Measurements from ENCODE around the gene RSPH1. TPM values are rescaled to one million over a fixed set of nuclear protein-coding genes. Genes with fewer than 3 reads are reported as not detected.

Gene RSPH1
- total and polyA plus RNA-seq, 2 of the 8 experiments (the other 6 are each of a cell fraction or from before 2014, with no cell fraction given) = 0.24 TPM; not detected in 1

- Histone ChIP-seq H4K20me1 (replicated peaks in 1 of 2; ENCODE audit: control insufficient read depth in 1 of 2, insufficient read depth in 2 of 2, low read length in 2 of 2) (no peaks in the 10 kb centered on the region), H2BK15ac (ENCODE audit: low read length) (no peak overlapping the region), H3K9me3 (ENCODE audit: insufficient read depth in 2 of 2, low read depth in 1 of 2, low read length in 1 of 2) (no peaks in the 10 kb centered on the region), H2BK12ac (ENCODE audit: low read depth, low read length) (no peak overlapping the region), H2AFZ (ENCODE audit: low read length) (no peak overlapping the region), H3K79me2 (ENCODE audit: control insufficient read depth in 1 of 2, insufficient read depth in 2 of 2, low read length in 2 of 2) (no peaks in the 10 kb centered on the region), H3K79me1 (ENCODE audit: low read depth, low read length) (no peaks in the 10 kb centered on the region), H3K4me1 (replicated peaks in 1 of 4; ENCODE audit: control insufficient read depth in 3 of 4, insufficient read depth in 4 of 4, low read length in 3 of 4) (peaks cover 0 to 7% (median 4%) of the 10 kb centered on the region in 4 experiments; a peak in 5 of 7 replicates), H2BK20ac (ENCODE audit: low read length) (no peak overlapping the region), H4K8ac (ENCODE audit: extremely low read depth, insufficient read depth, low read length) (no peak overlapping the region), H3K27me3 (replicated peaks in 1 of 4; ENCODE audit: control insufficient read depth in 3 of 4, extremely low read depth in 1 of 4, insufficient read depth in 3 of 4, low read length in 3 of 4) (peaks cover 0 to 5% (median 4%) of the 10 kb centered on the region in 4 experiments; a peak in 1 of 7 replicates), H3K4ac (replicated peaks; ENCODE audit: insufficient read length, low read depth, low read length) (no peak overlapping the region), H3K9ac (replicated peaks in 1 of 4; ENCODE audit: extremely low read depth in 1 of 4, low read depth in 3 of 4, low read length in 3 of 4) (no peak overlapping the region), H3K4me3 (ENCODE audit: extremely low read depth in 1 of 4, insufficient read depth in 2 of 4, low read depth in 3 of 4, low read length in 4 of 4) (no peak overlapping the region), H4K5ac (ENCODE audit: insufficient read length, low read depth, low read length) (no peak overlapping the region), H3K56ac (replicated peaks; ENCODE audit: insufficient read length, low read depth, low read length) (no peak overlapping the region), H2BK5ac (ENCODE audit: low read depth, low read length) (no peak overlapping the region), H3K27ac (ENCODE audit: low read depth, low read length) (no peak overlapping the region), H3K18ac (ENCODE audit: extremely low read depth, low read length) (no peak overlapping the region), H2AK5ac (ENCODE audit: low read depth, low read length) (no peak overlapping the region), H4K91ac (replicated peaks; ENCODE audit: insufficient read length, low read length) (no peak overlapping the region), H3K23ac (ENCODE audit: insufficient read length) (no peak overlapping the region), H3K14ac (ENCODE audit: insufficient read length) (no peak overlapping the region), H3K4me2 (ENCODE audit: insufficient read depth in 1 of 2, low read depth in 2 of 2, low read length in 2 of 2) (no peak overlapping the region; a peak in 1 of 4 replicates), H3K36me3 (ENCODE audit: control insufficient read depth in 2 of 4, insufficient read depth in 4 of 4, low read length in 3 of 4) (no peaks in the 10 kb centered on the region), H3K23me2 (ENCODE audit: low read depth, low read length) (peaks cover 11% of the 10 kb centered on the region), H2BK120ac (replicated peaks; ENCODE audit: low read depth, low read length) (no peak overlapping the region)
- ChIA-PET POLR2A (ENCODE audit: partially characterized antibody) (interaction anchor here (1.0 to 2.0 kb wide), 4 partner anchors 11 to 16 kb away, joined by 3 to 9 read pairs (median 5); no protein-coding TSS in a partner anchor), CTCF (ENCODE audit: partially characterized antibody) (interaction anchor here (1.7 kb wide), 1 partner anchor 13 kb away, joined by 7 read pairs; the partner anchor contains the start of gene SLC37A1)
- FAIRE-seq (no peak), DNase-seq (ENCODE audit: low read depth in 1 of 2, low spot score in 2 of 2) (no peak)
- TF ChIP-seq SIN3A (conservative IDR thresholded peaks at IDR 0.05 in 1 of 2, IDR thresholded peaks at IDR 0.05 in 1 of 2; ENCODE audit: low read depth in 1 of 2, low read length in 2 of 2) = 0 out of 4 replicates have a peak, but pooled peaks of 1 of the 2 experiments have one; percentile 36
- TF ChIP-seq USF2 (IDR thresholded peaks at IDR 0.05; ENCODE audit: low read length) = no peak
- TF ChIP-seq CREB1 (IDR thresholded peaks at IDR 0.05) = no peak
- no peak for TF ChIP-seq HDAC2 (IDR thresholded peaks at IDR 0.05; ENCODE audit: borderline replicate concordance in 1 of 2, low read depth in 2 of 2, low read length in 2 of 2)
- no peak for TF ChIP-seq KDM1A (IDR thresholded peaks at IDR 0.05; ENCODE audit: borderline replicate concordance, low read length)
- no peak for TF ChIP-seq ASH2L (IDR thresholded peaks at IDR 0.05; ENCODE audit: low read length)
- TF ChIP-seq TEAD4 (IDR thresholded peaks at IDR 0.05; ENCODE audit: low read depth, low read length) = no peak
- 77% methylated on average over 14 of the region's 15 CpGs; no CpG with 5 or more reads in 1 of the 2 experiments for WGBS, 2 experiments (ENCODE audit: extremely low coverage in 1 of 2, insufficient coverage in 1 of 2, insufficient read length in 1 of 2, insufficient replicate concordance in 2 of 2, low coverage in 1 of 2, low lambda C conversion rate in 2 of 2, missing lambda C conversion rate in 1 of 2)
These were observed 3.6 kb upstream of the RSPH1 start for GRCh38 chr21:42499444-42500112.

All from H1 (cell line).